ENCODE data around the gene JUND.

DNA sequence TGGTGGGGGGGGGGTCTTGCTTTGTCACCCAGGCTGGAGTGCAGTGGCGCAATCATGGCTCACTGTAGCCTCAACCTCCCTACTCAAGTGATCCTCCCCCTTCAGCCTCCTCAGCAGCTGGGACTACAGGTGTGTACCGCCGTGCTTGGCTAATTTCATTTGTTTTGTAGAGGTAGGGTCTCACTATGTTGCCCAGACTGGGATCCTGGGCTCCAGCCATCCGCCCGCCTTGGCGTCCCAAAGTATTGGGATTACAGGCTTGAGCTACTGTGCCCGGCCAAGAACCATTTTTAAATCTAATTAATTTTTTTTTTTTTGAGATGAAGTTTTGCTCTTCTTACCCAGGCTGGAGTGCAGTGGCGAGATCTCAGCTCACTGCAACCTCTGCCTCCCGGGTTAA, 18.2 kb upstream of the JUND start:
- TF ChIP-seq, protein P1, sequence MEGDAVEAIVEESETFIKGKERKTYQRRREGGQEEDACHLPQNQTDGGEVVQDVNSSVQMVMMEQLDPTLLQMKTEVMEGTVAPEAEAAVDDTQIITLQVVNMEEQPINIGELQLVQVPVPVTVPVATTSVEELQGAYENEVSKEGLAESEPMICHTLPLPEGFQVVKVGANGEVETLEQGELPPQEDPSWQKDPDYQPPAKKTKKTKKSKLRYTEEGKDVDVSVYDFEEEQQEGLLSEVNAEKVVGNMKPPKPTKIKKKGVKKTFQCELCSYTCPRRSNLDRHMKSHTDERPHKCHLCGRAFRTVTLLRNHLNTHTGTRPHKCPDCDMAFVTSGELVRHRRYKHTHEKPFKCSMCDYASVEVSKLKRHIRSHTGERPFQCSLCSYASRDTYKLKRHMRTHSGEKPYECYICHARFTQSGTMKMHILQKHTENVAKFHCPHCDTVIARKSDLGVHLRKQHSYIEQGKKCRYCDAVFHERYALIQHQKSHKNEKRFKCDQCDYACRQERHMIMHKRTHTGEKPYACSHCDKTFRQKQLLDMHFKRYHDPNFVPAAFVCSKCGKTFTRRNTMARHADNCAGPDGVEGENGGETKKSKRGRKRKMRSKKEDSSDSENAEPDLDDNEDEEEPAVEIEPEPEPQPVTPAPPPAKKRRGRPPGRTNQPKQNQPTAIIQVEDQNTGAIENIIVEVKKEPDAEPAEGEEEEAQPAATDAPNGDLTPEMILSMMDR (IDR thresholded peaks at IDR 0.05): no peak
- no peak for TF ChIP-seq POLR2A (IDR thresholded peaks at IDR 0.05)
